T-helper 2 cell treated with Interferon-gamma antibody and Interleukin-4, amounts not matched to agents 5 μg/mL and 100 μg/mL, for 36 hours (primary cell): ENCODE measurements around the gene ZC3H4.

Source experiments
- DNase-seq: peaks from one replicate; pipeline ENCODE4 v3.0.0; 2021; ENCODE audit warnings: low spot score
- H3K27ac Mint-ChIP-seq: one replicate; pipeline ENCODE4 v1.8.0; 2021; ENCODE audit warnings: mild to moderate bottlenecking, mixed read lengths
- H3K27me3 Mint-ChIP-seq: one replicate; pipeline ENCODE4 v1.8.0; 2021; ENCODE audit warnings: low read depth, mixed read lengths
- H3K36me3 Mint-ChIP-seq: one replicate; pipeline ENCODE4 v1.8.0; 2021; ENCODE audit warnings: low read depth, mixed read lengths
- H3K4me1 Mint-ChIP-seq: one replicate; pipeline ENCODE4 v1.8.0; 2021; ENCODE audit warnings: low read depth, mixed read lengths
- H3K4me3 Mint-ChIP-seq: one replicate; pipeline ENCODE4 v1.8.0; 2022; ENCODE audit warnings: mild to moderate bottlenecking, moderate library complexity, mixed read lengths
- H3K9me3 Mint-ChIP-seq: one replicate; pipeline ENCODE4 v1.8.0; 2021; ENCODE audit warnings: mixed read lengths

ZC3H4 gene

DNA sequence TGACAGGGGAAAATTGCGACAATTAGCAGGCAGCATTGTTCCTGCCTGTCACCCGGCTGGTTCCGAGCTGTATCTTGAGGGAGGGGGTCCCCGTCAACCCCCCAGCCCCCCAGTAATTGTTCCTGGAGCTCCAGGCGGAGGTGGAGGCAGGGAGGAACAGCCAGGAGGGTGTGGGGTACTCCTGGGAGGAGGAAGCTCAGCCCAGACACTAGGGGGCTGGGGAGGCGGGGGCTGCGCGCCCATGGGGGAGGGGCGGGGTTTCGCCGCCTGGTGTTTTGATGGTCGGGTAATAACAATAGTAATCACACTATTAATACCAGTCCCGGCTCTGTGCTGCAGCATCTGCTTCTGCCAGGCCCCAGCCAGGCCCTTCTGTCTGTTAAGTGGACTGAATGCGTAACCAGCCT lies 85.4 kb downstream of the ZC3H4 start:
- Mint-ChIP-seq H3K27ac (no peak overlapping the region), H3K9me3 (no peaks in the 10 kb centered on the region), H3K4me1 (peaks cover 3% of the 10 kb centered on the region), H3K36me3 (no peaks in the 10 kb centered on the region), H3K27me3 (peaks cover 70% of the 10 kb centered on the region), H3K4me3 (no peak overlapping the region)
- no peak for DNase-seq

DNA sequence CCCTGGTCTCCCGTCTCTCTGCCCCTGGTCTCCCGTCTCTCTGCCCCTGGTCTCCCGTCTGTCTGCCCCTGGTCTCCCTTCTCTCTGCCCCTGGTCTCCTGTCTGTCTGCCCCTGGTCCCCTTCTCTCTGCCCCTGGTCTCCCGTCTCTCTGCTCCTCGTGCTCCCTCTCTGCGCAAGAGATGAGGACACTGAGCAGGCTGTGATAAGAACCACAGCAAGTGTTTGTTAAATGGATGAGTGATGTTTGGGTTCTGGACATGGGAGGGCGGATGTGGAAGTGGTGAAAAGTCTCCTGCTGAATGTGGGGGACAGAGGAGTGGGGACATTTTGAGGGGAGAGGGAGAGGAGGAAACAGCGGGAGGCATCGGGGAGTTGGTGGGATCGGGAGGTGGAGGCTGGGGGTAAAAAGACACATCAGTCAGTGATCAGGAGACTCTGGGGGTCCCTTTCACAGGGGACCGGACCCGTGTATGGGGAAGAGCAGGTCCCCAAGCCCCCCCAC lies 85.9 kb downstream of the ZC3H4 start:
- H3K9me3 Mint-ChIP-seq, result no peaks in the 10 kb centered on the region
- no peaks in the 10 kb centered on the region for H3K36me3 Mint-ChIP-seq
- peaks cover 76% of the 10 kb centered on the region for H3K27me3 Mint-ChIP-seq

DNA sequence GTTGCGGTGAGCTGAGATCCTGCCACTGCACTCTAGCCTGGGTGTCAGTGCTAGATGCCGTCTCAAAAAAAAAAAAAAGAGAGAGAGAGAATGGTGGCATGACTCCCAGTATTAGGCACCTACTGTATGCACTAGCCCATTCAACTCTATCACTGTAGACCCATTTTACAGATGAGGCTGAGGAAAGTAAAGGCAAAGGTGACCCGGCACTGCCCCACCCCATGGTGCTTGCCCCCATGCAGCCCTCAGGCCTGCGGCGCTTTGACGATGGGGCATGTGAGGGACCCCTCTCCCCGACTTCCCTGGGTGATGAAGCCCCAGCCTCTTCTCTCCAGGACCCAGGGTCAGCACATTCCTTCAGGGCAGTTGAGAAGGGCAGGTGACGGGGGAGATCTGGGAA lies 86.7 kb downstream of the ZC3H4 start:
- Mint-ChIP-seq H3K4me3 (no peak overlapping the region), H3K9me3 (no peaks in the 10 kb centered on the region), H3K36me3 (no peaks in the 10 kb centered on the region), H3K4me1 (peaks cover 6% of the 10 kb centered on the region), H3K27ac (no peak overlapping the region), H3K27me3 (peaks cover 79% of the 10 kb centered on the region)
- no peak for DNase-seq

More for the DNA sequence above, 85.9 kb downstream of the ZC3H4 start:
- no peak overlapping the region for H3K4me3 Mint-ChIP-seq
- no peak overlapping the region for H3K27ac Mint-ChIP-seq
- DNase-seq, result no peak
- peaks cover 6% of the 10 kb centered on the region for H3K4me1 Mint-ChIP-seq

- Mint-ChIP-seq H3K27me3 (peaks cover 77% of the 10 kb centered on the region), H3K9me3 (no peaks in the 10 kb centered on the region), H3K4me1 (peaks cover 7% of the 10 kb centered on the region), H3K4me3 (no peak overlapping the region), H3K27ac (no peak overlapping the region), H3K36me3 (no peaks in the 10 kb centered on the region)
- no peak for DNase-seq
These were observed 87.4 kb downstream of the ZC3H4 start for GRCh38 chr19:47026156-47026555.

DNA sequence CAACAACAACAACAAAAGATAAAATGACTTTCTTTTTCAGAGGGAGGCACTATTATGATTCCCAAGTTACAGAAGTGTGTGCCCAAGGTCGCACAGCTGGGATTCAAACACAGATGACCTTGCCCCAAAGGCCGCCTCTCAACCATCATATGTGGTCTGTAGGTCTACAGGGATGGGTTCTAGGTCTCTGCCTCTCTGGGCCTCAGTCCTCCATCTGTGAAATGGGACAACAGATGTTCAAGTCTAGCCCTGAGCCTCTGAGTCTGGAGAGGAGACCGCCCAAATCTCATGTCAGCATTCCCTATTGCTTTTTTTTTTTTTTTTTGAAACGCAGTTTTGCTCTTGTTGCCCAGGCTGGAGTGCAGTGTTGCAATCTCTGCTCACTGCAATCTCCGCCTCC lies 89.1 kb downstream of the ZC3H4 start:
- H3K36me3 Mint-ChIP-seq, result no peaks in the 10 kb centered on the region
- no peak overlapping the region for H3K27ac Mint-ChIP-seq
- H3K27me3 Mint-ChIP-seq, result peaks cover 72% of the 10 kb centered on the region
- H3K9me3 Mint-ChIP-seq, result no peaks in the 10 kb centered on the region
- no peak overlapping the region for H3K4me3 Mint-ChIP-seq
- peaks cover 6% of the 10 kb centered on the region for H3K4me1 Mint-ChIP-seq
- no peak for DNase-seq

- peaks cover 6% of the 10 kb centered on the region for H3K4me1 Mint-ChIP-seq
- no peaks in the 10 kb centered on the region for H3K9me3 Mint-ChIP-seq
- H3K4me3 Mint-ChIP-seq, result no peak overlapping the region
- no peak for DNase-seq
- no peaks in the 10 kb centered on the region for H3K36me3 Mint-ChIP-seq
- no peak overlapping the region for H3K27ac Mint-ChIP-seq
- H3K27me3 Mint-ChIP-seq, result peaks cover 73% of the 10 kb centered on the region
These were observed 90.2 kb downstream of the ZC3H4 start for GRCh38 chr19:47023448-47023794.

- no peak overlapping the region for H3K27ac Mint-ChIP-seq
- no peaks in the 10 kb centered on the region for H3K9me3 Mint-ChIP-seq
- H3K4me3 Mint-ChIP-seq, result no peak overlapping the region
- peaks cover 70% of the 10 kb centered on the region for H3K27me3 Mint-ChIP-seq
- H3K4me1 Mint-ChIP-seq, result peaks cover 6% of the 10 kb centered on the region
- DNase-seq, result no peak
- no peaks in the 10 kb centered on the region for H3K36me3 Mint-ChIP-seq
These were observed 90.8 kb downstream of the ZC3H4 start for GRCh38 chr19:47022541-47023447.

GRCh38 chr19:47022140-47022536 lies 91.4 kb downstream of the ZC3H4 start:
- Mint-ChIP-seq H3K27me3 (peaks cover 66% of the 10 kb centered on the region), H3K4me3 (no peak overlapping the region), H3K36me3 (no peaks in the 10 kb centered on the region), H3K27ac (no peak overlapping the region), H3K9me3 (no peaks in the 10 kb centered on the region), H3K4me1 (peaks cover 6% of the 10 kb centered on the region)
- no peak for DNase-seq

DNA sequence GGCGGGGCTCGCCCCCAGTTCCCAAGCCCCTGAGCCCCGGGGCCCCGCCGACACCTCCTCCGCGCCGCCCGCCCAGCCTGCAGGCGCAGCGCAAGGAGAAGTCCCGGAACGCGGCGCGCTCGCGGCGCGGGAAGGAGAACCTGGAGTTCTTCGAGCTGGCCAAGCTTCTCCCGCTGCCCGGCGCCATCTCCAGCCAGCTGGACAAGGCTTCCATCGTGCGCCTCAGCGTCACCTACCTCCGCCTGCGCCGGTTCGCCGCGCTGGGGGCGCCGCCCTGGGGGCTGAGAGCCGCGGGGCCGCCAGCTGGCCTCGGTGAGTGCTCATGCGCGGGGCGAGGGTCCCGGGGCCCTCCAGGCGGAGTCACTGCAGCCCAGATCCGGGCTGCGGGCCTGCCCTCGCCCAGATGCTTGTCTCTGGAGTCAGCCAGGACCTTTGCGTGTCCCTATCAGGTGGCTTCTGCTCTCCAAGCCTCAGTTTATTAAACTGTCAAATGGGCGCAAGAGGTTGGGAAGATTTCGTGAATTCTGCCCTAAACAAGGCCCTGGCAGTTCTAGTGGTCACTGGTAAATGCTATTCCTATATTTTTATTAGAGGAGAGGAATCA lies 91.9 kb downstream of the ZC3H4 start:
- Mint-ChIP-seq H3K4me3 (no peak overlapping the region), H3K36me3 (no peaks in the 10 kb centered on the region), H3K4me1 (peaks cover 6% of the 10 kb centered on the region), H3K27me3 (peaks cover 66% of the 10 kb centered on the region), H3K9me3 (no peaks in the 10 kb centered on the region), H3K27ac (no peak overlapping the region)
- no peak for DNase-seq

DNA sequence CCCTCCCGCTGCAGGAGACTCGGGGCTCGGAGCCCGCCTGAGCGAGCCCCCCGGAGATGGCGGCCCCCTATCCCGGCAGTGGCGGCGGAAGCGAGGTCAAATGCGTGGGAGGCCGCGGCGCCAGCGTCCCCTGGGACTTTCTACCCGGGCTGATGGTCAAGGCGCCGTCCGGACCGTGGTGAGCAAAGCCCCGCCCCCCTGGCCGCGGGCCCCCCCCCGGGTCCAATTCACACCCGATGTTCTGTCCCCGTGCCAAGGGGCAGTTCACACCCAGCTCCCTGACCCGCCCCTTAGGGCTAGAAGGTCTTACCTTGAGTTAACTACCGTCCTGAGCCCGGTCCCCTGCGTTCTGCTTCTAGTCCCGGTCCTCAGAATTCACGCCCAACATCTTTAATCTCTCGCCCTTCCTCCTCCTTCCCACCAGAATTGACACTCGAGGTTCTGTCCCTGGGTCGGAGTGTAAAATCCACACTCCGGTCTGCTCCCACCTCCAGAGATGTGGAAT lies 92.5 kb downstream of the ZC3H4 start:
- no peaks in the 10 kb centered on the region for H3K36me3 Mint-ChIP-seq
- peak overlapping the region; percentile 34 for H3K4me3 Mint-ChIP-seq
- peaks cover 6% of the 10 kb centered on the region for H3K4me1 Mint-ChIP-seq
- DNase-seq, result no peak
- no peak overlapping the region for H3K27ac Mint-ChIP-seq
- H3K27me3 Mint-ChIP-seq, result peaks cover 61% of the 10 kb centered on the region
- H3K9me3 Mint-ChIP-seq, result no peaks in the 10 kb centered on the region

DNA sequence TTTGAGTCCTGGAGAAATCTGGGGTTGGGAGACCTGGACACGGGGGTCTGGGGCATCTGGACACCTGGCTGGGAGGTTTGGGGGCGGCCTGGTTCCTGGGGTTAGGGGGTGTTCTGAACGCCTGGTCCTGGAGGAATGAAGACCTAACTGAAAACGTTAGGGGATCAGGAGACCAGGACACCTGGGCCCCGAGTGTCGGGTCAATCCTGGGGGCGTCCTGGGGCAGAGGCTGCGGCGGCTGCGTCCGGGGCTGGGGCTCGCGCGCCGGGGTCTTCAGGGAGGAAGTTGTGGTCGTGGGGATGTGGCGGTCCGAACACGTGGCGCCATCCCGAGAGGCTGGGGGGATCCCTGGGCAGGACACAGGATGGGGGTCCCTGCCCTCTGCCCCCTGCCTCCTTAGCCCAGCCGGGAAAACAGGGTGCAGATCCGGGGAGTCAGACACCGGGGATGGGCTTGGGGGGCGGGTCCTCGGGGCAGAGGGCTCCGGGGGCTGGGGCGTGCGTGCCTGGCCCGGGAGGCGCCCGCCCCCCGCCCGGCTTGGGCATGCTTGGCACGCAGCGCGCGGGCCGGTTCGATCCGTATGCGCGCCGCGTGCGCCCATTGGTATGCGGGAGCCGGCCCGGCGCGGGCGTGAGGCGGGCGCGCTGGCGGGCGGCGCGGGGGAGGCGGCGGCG lies 93.3 kb downstream of the ZC3H4 start:
- no peak for DNase-seq
- Mint-ChIP-seq H3K36me3 (no peaks in the 10 kb centered on the region), H3K4me1 (peaks cover 6% of the 10 kb centered on the region), H3K9me3 (no peaks in the 10 kb centered on the region), H3K27ac (no peak overlapping the region), H3K27me3 (peaks cover 59% of the 10 kb centered on the region), H3K4me3 (no peak overlapping the region)

DNA sequence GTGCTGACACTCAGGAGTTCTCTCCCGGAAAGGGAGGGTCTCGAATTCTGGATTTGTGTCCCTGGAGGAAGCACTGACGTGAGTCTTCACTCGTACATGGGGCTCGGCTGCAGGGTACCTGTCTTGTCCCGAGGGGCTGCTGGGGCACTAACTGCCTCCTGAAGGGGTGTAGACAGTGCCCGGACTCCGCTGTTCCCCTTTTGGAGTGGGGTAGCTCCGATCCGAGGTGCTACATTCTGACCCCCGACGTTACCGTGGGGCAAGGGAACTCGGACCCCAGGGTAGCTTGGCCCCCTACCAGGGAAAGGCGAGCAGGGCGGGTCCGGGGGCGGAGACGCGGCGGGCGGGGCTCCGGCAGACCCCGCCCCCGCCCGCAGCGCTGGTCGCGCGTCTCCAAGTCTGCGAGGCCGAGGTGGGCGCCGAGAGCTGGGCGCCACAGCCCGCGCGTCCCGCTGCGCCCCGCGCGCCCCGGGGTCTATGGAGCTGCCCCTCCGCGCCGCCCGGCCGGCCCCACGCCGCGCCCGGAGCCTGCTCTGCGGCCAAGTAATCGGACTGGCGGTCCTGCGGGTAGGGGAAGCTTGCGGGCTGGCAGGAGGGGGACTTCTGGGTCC lies 94.0 kb downstream of the ZC3H4 start, which contains the start of gene NPAS1:
TSS of gene NPAS1 (plus strand) at position 407 of the 611 bp plus-strand sequence. CDS start 1,211 bp downstream, outside the sequence.
- Mint-ChIP-seq H3K36me3 (no peaks in the 10 kb centered on the region), H3K27me3 (peaks cover 57% of the 10 kb centered on the region), H3K4me3 (peak within 1 kb of the TSS; percentile 18), H3K4me1 (peaks cover 6% of the 10 kb centered on the region), H3K27ac (no peak within 1 kb of the TSS), H3K9me3 (no peaks in the 10 kb centered on the region)
- no peak for DNase-seq

DNA sequence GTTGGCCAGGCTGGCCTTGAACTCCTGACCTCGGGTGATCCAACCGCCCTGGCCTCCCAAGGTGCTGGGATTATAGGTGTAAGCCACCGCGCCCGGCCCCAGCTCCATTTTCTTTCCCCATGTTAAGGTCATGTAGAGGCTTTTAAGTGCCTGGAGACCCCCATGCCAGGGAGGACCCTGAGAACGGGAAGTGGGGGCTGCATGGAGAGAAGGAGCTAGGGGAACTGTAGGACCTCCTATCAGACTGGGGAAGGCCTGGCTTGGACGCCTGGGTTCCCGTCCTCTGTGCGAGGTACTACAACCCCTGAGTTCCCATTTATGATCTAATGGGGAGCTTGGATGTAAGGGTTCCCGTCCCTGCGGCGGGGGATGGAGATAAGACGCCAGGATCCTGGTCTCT lies 94.7 kb downstream of the ZC3H4 start:
- Mint-ChIP-seq H3K36me3 (no peaks in the 10 kb centered on the region), H3K27ac (no peak overlapping the region), H3K27me3 (peaks cover 51% of the 10 kb centered on the region), H3K4me3 (peak overlapping the region; percentile 18), H3K4me1 (peaks cover 6% of the 10 kb centered on the region), H3K9me3 (no peaks in the 10 kb centered on the region)
- DNase-seq, result no peak
